ENCODE data around the gene CNPY4.

CNPY4 gene

GRCh38 chr7:100152937-100153666, 33.7 kb downstream of the CNPY4 start:
- no peak for DNase-seq

GRCh38 chr7:100153708-100154535, 34.5 kb downstream of the CNPY4 start:
- no peak for DNase-seq

GRCh38 chr7:100154651-100155491, 35.4 kb downstream of the CNPY4 start:
- DNase-seq: no peak

- no peak for DNase-seq
Observed at GRCh38 chr7:100155553-100156317, 36.3 kb downstream of the CNPY4 start.

GRCh38 chr7:100156331-100157068, 37.1 kb downstream of the CNPY4 start:
- no peak for DNase-seq

- no peak for DNase-seq
Observed at GRCh38 chr7:100157069-100157333, 37.6 kb downstream of the CNPY4 start.

- DNase-seq: peak; percentile 28
Observed at GRCh38 chr7:100157334-100158228, 38.1 kb downstream of the CNPY4 start.

GRCh38 chr7:100158229-100159098, 39.0 kb downstream of the CNPY4 start, which contains the start of gene TRAPPC14:
Gene TRAPPC14 (minus strand): TSS chr7:100158723. CDS start chr7:100158499, 224 bp downstream.
- DNase-seq: peak; percentile 77

GRCh38 chr7:100159099-100159623, 39.7 kb downstream of the CNPY4 start:
- no peak for DNase-seq

GRCh38 chr7:100160067-100160466, 40.6 kb downstream of the CNPY4 start:
- DNase-seq: no peak

GRCh38 chr7:100163006-100163531, 43.6 kb downstream of the CNPY4 start:
- DNase-seq: no peak

- DNase-seq: no peak
Observed at GRCh38 chr7:100163871-100164270, 44.4 kb downstream of the CNPY4 start.

GRCh38 chr7:100166317-100166940, 47.0 kb downstream of the CNPY4 start:
- no peak for DNase-seq

GRCh38 chr7:100166970-100167911, 47.8 kb downstream of the CNPY4 start:
- DNase-seq: no peak

GRCh38 chr7:100167912-100168323, 48.5 kb downstream of the CNPY4 start:
- DNase-seq: no peak

- no peak for DNase-seq
Observed at GRCh38 chr7:100169147-100169850, 49.9 kb downstream of the CNPY4 start.

Measured in NCI-H510A (cell line).